Stimulated activated CD8-positive, alpha-beta memory T cell treated with anti-CD3 and anti-CD28 coated beads, Interleukin-15, amount 100 ng/mL, for 1 hour (primary cell): ENCODE data around the gene ZNF689.

ENCODE experiments used
- DNase-seq: peaks from one replicate; pipeline ENCODE4 v3.0.0-alpha.2; 2020; ENCODE audit warnings: low read depth

The ZNF689 gene

GRCh38 chr16:30562021-30562420 lies 48.2 kb downstream of the ZNF689 start:
- no peak for DNase-seq

GRCh38 chr16:30561089-30561816 lies 48.9 kb downstream of the ZNF689 start:
- DNase-seq = no peak

DNA sequence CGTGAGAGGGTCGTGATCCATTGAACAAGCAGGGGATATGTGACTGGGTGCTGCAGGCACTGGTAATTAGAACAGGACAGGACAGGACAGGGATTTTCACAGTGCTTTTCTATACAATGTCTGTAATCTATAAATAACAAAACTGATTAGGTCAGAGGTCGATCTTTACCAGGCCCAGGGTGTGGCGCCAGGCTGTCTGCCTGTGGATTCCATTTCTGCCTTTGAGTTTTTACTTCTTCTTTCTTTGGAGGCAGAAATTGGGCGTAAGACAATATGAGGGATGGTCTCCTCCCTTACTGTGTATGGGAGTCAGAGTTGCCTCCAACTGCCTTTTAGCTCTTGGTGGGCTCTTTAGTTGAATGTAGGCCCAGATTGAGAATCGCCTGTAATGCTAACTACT lies 50.5 kb downstream of the ZNF689 start:
- DNase-seq = no peak

DNA sequence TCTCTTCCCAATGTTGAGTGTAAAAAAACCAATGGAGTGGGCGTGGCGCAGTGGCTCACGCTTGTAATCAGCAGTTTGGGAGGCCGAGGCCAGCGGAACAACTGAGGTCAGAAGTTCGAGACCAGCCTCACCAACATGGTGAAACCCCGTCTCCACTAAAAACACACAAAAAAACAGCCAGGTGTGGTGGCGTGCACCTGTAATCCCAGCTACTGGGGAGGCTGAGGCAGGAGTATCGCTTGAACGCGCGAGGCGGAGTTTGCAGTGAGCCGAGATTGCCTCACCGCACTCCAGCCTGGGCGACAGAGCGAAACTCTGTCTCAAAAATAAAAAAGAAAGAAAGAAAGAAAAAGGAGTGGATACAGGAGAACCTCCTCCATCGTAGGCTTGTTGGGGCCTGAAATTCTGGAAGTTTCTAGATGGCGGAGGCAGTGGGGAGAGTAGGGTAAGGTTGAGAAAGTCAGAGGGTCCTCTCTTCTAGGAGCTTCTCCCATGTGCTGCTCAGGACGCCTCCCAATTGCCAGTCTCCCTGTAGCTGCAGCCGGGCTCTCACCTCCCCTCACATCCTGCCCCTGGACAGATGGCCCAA lies 51.3 kb downstream of the ZNF689 start:
- no peak for DNase-seq

GRCh38 chr16:30557957-30558788 lies 52.0 kb downstream of the ZNF689 start, which contains the start of gene ZNF764:
TSS of gene ZNF764 (minus strand) at chr16:30558374. CDS start at chr16:30558182, 192 bp downstream.
- DNase-seq = peak; percentile 93

GRCh38 chr16:30557707-30557956 lies 52.6 kb downstream of the ZNF689 start:
- DNase-seq = no peak

DNA sequence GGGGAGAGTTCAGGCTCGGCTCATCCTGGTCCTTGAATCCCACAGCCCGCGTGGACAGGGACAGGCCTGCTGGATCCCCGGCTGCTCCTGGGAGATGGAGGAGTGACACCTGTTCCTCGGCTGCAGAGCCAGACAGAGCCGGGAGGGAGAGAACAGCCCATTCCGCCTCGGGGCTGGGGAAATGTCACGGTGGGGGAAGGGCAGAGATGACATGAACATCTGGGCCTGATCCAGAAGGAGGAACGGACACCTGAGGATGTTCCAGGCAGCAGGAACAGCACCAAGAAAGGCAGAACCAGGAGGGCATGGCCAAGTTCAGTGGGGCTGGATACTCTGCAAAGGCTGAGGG lies 54.1 kb downstream of the ZNF689 start:
- no peak for DNase-seq

GRCh38 chr16:30555315-30556124 lies 54.7 kb downstream of the ZNF689 start:
- DNase-seq = no peak

DNA sequence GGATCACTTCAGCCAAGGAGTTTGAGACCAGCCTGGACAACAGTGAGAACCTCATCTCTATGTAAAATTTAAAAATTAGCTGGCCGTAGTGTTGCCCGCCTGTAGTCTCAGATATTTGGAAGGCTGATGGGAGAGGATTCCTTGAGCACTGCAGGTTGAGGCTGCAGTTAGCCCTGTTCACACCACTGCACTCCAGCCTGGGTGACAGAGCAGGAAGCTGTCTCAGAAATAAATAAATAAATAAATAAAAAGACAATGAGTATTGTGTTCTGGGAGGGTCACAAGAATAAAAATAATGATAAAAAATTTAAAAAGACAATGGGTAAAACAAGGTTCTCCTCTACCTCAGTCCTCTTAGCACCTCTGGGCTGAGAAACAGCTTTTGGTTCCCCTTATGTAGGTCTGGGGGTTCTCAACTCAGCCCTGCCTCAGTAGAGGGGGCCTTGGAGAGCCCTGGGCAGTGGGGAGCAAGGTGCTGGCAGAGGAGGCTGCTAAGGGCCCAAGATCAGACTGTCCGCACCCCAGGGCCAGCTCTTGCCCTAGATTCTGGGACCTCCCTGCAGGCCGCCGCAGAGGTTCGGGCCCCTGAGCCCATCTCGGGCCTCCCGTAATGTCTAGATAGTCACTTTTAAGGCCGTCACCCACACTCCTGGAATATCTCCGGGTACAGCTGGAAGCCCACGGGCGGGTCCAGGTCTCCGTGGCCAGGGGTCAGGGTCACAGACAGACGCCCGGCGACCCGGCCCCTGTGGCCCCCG lies 55.5 kb downstream of the ZNF689 start:
- DNase-seq = no peak

DNA sequence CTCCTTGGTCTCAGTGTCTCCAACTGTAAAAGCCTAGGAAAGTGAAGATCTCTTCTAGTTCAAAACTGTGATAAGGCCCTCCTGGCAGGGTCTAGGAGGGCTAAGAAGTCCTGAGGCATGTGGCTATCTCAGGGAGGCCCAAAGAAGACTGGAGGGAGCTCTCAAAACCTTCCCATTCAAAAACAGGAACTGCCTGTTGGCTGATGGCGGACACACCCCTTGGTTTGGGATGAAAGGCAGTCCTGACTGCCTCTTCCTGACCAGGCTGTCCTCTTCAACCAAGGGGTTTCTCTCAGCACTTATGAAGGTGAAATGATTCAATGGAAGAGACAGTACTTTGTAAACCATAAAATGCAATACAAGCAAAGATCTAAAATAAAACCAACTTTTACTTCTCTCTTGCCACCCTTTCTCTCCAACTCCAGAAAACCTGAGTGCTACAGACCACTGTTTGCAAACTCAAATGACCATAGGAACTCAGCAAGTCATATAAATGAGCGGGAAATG lies 56.7 kb downstream of the ZNF689 start:
- DNase-seq = no peak

DNA sequence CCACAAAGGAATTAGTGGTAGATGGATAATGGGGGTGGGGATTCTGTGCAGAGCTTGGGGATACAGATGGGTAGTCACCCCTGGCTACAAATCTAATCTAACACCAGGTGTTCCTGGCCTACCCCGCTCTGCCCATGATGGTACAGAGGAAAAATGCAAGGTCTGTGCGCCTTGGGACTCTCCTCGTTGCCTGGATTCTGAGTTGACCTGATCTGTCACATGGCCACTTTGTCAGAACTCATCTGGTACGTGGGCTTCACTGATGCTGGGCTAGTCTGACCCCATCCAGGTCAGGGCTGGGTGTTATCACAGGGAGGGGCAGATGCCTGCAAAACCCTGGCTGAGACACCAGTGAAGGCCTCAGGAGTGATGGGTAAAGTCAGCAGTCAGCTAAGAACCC lies 57.2 kb downstream of the ZNF689 start:
- DNase-seq = no peak
